Activated B cell treated with CpG ODN at 0.5 μM for 24 hours (primary cell): ENCODE measurements around the gene ZBTB46. TPM values are rescaled to one million over a fixed set of nuclear protein-coding genes. Genes with fewer than 3 reads are reported as not detected.
"Not testable (repeated sequence)": the region's sequence is repeated elsewhere in the genome, so short reads cannot be mapped to it uniquely, and the experiment has no call there.

Source experiments
- ATAC-seq: fragments of 200-7000 bp; cut with Tn5 transposase; one replicate; pipeline ENCODE4 v1.10.0; 2021; ENCODE audit warnings: low read depth, mild to moderate bottlenecking, moderate library complexity
- CTCF ChIA-PET: fragments of 350-600 bp; sonication (Branson Sonifier 250); formaldehyde crosslinking; loops from one replicate; lab custom pipeline; 2021; ENCODE audit warnings: antibody characterized with exemption; lab: Charles Lee
- POLR2A ChIA-PET: fragments of 350-600 bp; sonication (Branson Sonifier 250); formaldehyde crosslinking; loops from one replicate; lab custom pipeline; 2021; ENCODE audit warnings: antibody characterized with exemption; lab: Charles Lee
- DNase-seq: peaks from one replicate; pipeline ENCODE4 v3.0.0; 2022
- H3K27ac Mint-ChIP-seq: one replicate; pipeline ENCODE4 v1.8.0; 2020; ENCODE audit warnings: mixed read lengths
- H3K27me3 Mint-ChIP-seq: one replicate; pipeline ENCODE4 v1.8.0; 2021; ENCODE audit warnings: mixed read lengths
- H3K36me3 Mint-ChIP-seq: one replicate; pipeline ENCODE4 v1.8.0; 2021; ENCODE audit warnings: low read depth, mixed read lengths
- H3K4me1 Mint-ChIP-seq: one replicate; pipeline ENCODE4 v1.8.0; 2021; ENCODE audit warnings: mixed read lengths
- H3K4me3 Mint-ChIP-seq: one replicate; pipeline ENCODE4 v1.8.0; 2020; ENCODE audit warnings: mild to moderate bottlenecking, mixed read lengths
- H3K9me3 Mint-ChIP-seq: one replicate; pipeline ENCODE4 v1.8.0; 2020; ENCODE audit warnings: mixed read lengths
- intact Hi-C: fragments of 100-400 bp; cut with micrococcal nuclease; formaldehyde crosslinking; loops from one replicate; pipeline ENCODE4 v1.15.1; 2024
- total RNA-seq: library from RNA; stranded (reverse); gene quantifications from 2 replicates; pipeline ENCODE4 v1.2.3, GENCODE V29; 2022
- TF ChIP-seq, protein P1 (sequence below): fragments of 200-600 bp; IDR thresholded peaks from one replicate; pipeline ENCODE4 v1.8.0; 2022; ENCODE audit warnings: antibody characterized with exemption, mild to moderate bottlenecking

ZBTB46 gene
- total RNA-seq, 1 donor from 2014 or later, result 0.49 TPM

DNA sequence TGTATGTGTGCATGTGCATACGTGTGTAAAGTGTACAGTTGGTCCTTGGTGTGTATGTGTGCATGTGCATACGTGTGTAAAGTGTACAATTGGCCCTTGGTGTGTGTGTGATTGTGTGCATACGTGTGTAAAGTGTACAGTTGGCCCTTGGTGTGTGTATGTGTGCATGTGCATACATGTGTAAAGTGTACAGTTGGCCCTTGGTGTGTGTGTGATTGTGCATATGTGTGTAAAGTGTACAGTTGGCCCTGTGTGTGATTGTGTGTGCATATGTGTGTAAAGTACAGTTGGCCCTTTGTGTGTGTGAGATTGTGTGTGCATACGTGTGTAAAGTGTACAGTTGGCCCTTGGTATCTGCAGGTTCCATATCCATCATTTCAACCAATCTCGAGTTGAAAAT is 99.7 kb downstream of the ZBTB46 start:
- Mint-ChIP-seq H3K27me3 (no peaks in the 10 kb centered on the region), H3K4me3 (no peak overlapping the region), H3K4me1 (peaks cover 34% of the 10 kb centered on the region), H3K36me3 (peaks cover 37% of the 10 kb centered on the region), H3K27ac (no peak overlapping the region), H3K9me3 (no peaks in the 10 kb centered on the region)
- POLR2A ChIA-PET, result interaction anchor here (0.7 to 1.5 kb wide), 3 partner anchors 23 to 143 kb away, joined by 3 to 4 read pairs (median 3); partner anchors contain the start of genes ARFRP1, TPD52L2 and ZGPAT
- CTCF ChIA-PET, result no interaction called here
- intact Hi-C loops, result loop anchor here (2.0 to 10.0 kb wide), 2 partner anchors 25 to 77 kb away; partner anchors contain the start of genes ARFRP1, RTEL1 and STMN3
- no peak for DNase-seq
- ATAC-seq, result no peak
- TF ChIP-seq, protein P1, sequence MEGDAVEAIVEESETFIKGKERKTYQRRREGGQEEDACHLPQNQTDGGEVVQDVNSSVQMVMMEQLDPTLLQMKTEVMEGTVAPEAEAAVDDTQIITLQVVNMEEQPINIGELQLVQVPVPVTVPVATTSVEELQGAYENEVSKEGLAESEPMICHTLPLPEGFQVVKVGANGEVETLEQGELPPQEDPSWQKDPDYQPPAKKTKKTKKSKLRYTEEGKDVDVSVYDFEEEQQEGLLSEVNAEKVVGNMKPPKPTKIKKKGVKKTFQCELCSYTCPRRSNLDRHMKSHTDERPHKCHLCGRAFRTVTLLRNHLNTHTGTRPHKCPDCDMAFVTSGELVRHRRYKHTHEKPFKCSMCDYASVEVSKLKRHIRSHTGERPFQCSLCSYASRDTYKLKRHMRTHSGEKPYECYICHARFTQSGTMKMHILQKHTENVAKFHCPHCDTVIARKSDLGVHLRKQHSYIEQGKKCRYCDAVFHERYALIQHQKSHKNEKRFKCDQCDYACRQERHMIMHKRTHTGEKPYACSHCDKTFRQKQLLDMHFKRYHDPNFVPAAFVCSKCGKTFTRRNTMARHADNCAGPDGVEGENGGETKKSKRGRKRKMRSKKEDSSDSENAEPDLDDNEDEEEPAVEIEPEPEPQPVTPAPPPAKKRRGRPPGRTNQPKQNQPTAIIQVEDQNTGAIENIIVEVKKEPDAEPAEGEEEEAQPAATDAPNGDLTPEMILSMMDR, result no peak

DNA sequence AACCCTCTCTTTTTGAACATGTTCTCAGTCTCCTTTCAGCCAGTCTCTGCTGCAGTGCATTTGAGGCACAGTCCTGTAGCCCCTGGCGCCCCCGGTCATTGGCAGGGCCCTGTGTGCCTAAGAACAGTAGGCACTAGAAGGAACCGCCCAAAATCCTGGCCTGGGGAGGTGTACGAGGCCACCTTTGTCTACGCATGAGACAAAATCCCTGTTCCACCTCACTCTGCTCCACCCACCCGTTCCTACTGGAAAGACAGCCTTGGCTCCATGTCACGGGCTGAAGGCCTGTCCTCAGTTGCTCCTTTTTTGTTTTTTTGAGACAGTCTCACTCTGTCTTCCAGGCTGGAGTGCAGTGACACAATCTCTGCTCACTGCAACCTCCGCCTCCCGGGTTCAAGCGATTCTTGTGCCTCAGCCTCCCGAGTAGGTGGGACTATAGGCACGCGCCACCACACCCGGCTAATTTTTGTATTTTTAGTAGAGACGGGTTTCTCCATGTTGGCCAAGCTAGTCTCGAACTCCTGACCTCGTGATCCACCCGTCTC is 100.8 kb downstream of the ZBTB46 start:
- H3K9me3 Mint-ChIP-seq, ATAC-seq, H3K4me3 Mint-ChIP-seq, H3K27me3 Mint-ChIP-seq, H3K27ac Mint-ChIP-seq, DNase-seq, CTCF ChIA-PET: not testable (repeated sequence)
- H3K4me1 Mint-ChIP-seq, result peaks cover 24% of the 10 kb centered on the region
- peaks cover 36% of the 10 kb centered on the region for H3K36me3 Mint-ChIP-seq
- intact Hi-C loops, result loop anchor here (2.0 to 10.0 kb wide), 2 partner anchors 23 to 75 kb away; partner anchors contain the start of genes ARFRP1, RTEL1 and STMN3
- POLR2A ChIA-PET, result interaction anchor here (0.8 to 1.5 kb wide), 3 partner anchors 61 to 135 kb away, joined by 3 to 5 read pairs (median 3); partner anchors contain the start of gene TPD52L2

DNA sequence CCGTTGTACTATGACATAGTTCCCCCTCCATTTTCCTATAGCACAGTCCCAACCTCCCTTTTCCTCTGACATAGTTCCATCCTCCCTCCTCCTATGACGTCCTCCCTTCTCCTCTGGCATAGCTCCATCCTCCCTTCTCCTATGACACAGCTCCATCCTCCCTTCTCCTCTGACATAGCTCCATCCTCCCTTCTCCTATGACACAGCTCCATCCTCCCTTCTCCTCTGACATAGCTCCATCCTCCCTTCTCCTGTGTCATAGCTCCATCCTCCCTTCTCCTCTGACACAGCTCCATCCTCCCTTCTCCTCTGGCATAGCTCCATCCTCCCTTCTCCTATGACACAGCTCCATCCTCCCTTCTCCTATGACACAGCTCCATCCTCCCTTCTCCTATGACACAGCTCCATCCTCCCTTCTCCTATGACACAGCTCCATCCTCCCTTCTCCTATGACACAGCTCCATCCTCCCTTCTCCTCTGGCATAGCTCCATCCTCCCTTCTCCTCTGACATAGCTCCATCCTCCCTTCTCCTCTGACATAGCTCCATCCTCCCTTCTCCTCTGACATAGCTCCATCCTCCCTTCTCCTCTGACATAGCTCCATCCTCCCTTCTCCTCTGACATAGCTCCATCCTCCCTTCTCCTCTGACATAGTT is 108.0 kb downstream of the ZBTB46 start:
- ATAC-seq, H3K27me3 Mint-ChIP-seq, H3K27ac Mint-ChIP-seq, intact Hi-C loops, CTCF ChIA-PET, POLR2A ChIA-PET, DNase-seq, H3K4me3 Mint-ChIP-seq: not testable (repeated sequence)
- H3K36me3 Mint-ChIP-seq, result peaks cover 61% of the 10 kb centered on the region
- peaks cover 16% of the 10 kb centered on the region for H3K4me1 Mint-ChIP-seq
- peaks cover 11% of the 10 kb centered on the region for H3K9me3 Mint-ChIP-seq

DNA sequence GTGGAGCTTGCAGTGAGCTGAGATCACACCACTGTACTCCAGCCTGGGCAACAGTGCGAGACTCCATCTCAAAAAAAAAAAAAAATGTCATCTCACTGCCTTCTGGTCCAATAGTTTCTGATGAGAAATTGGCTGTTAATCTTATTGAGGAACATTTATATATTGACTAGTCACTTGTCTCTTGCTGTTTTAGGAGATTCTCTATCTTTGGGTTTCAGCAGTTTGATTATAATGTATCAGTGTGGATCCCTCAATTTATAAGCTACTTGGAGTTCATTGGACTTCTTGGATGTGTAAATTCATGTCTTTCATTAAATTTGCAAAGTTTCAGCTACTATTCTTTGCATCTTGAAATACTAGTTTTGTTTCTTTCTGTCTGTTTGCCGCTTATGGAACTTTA is 112.1 kb downstream of the ZBTB46 start:
- POLR2A ChIA-PET, result no interaction called here
- ATAC-seq (no peak), DNase-seq (no peak)
- intact Hi-C loops, result no loop called here
- TF ChIP-seq, protein P1, result no peak
- Mint-ChIP-seq H3K27me3 (no peaks in the 10 kb centered on the region), H3K4me1 (peaks cover 9% of the 10 kb centered on the region), H3K36me3 (peaks cover 73% of the 10 kb centered on the region), H3K4me3 (no peak overlapping the region), H3K9me3 (peaks cover 13% of the 10 kb centered on the region), H3K27ac (no peak overlapping the region)
- CTCF ChIA-PET, result interaction anchor here (0.8 kb wide), 1 partner anchor 149 kb away, joined by 3 read pairs; no protein-coding TSS in a partner anchor

DNA sequence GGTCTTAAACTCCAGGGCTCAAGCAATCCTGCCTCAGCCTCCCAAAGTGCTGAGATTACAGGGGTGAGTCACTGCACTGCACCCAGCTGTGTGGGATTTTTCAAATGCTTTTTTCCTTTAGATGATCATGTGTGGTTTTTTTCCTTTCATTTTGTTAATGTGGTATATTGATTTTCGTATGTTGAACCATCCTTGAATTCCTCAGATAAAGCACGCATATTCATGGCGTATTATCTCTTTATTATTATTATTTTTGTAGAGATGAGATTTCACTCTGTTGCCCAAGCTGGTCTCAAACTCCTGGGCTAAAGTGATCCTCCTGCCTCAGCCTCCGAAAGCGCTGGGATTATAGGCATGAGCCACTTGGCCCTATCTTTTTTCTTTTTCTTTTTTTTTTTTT is 116.2 kb downstream of the ZBTB46 start:
- Mint-ChIP-seq H3K36me3 (peaks cover 78% of the 10 kb centered on the region), H3K27ac (no peak overlapping the region), H3K4me1 (peaks cover 19% of the 10 kb centered on the region), H3K9me3 (peaks cover 13% of the 10 kb centered on the region), H3K4me3 (no peak overlapping the region), H3K27me3 (no peaks in the 10 kb centered on the region)
- ATAC-seq (no peak), DNase-seq (no peak)
- POLR2A ChIA-PET, result interaction anchor here (0.7 kb wide), 1 partner anchor 26 kb away, joined by 3 read pairs; no protein-coding TSS in a partner anchor
- CTCF ChIA-PET, result no interaction called here
- intact Hi-C loops, result no loop called here
- TF ChIP-seq, protein P1, result no peak

DNA sequence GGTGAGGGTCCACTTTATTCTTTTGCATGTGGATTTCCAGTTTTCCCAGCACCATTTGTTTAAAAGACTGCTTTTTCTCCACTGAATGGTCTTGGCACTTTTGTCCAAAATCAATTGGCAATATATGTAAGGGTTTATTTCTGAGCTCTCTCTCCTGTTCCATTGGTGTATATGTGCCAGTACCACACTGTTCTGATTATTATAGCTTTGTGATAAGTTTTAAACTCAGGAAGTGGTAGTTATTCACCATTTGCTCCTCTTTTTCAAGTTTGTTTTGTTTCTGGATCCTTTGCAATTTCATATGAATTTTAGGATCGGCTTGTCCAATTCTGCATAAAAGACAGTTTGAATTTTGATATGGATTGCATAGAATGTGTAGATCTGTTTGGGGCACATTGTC is 118.9 kb downstream of the ZBTB46 start:
- no peak for DNase-seq
- Mint-ChIP-seq H3K27ac (no peak overlapping the region), H3K9me3 (peaks cover 7% of the 10 kb centered on the region), H3K4me3 (no peak overlapping the region), H3K4me1 (peaks cover 30% of the 10 kb centered on the region), H3K36me3 (peaks cover 67% of the 10 kb centered on the region), H3K27me3 (no peaks in the 10 kb centered on the region)
- no peak for ATAC-seq
- intact Hi-C loops, result no loop called here
- TF ChIP-seq, protein P1, result no peak
- POLR2A ChIA-PET, result interaction anchor here (0.7 kb wide), 3 partner anchors 15 to 191 kb away, joined by 3 read pairs; no protein-coding TSS in a partner anchor
- CTCF ChIA-PET, result no interaction called here
